GM12878 (cell line): ENCODE measurements around the gene DLG2. TPM values are rescaled to one million over a fixed set of nuclear protein-coding genes. Genes with fewer than 3 reads are reported as not detected.

Source experiments
- ATAC-seq: fragments of 200-7000 bp; cut with Tn5 transposase; 3 replicates; pipeline ENCODE4 v1.9.1; 2020; ENCODE audit warnings: mild to moderate bottlenecking, moderate library complexity
- BruUV-seq: library from RNA; stranded (reverse); fragments of 400-500 nt; replicated peaks from 2 replicates; lab custom pipeline; 2021; lab: Mats Ljungman, UMichigan
- CTCF ChIA-PET: fragments of 300-600 bp; sonication (Branson Sonifier 250); formaldehyde crosslinking; extraction: SDS; loops from one replicate; lab custom pipeline; 2021; ENCODE audit warnings: inconsistent platforms; lab: Yijun Ruan, JAX
- POLR2A ChIA-PET: fragments of 350-600 bp; formaldehyde crosslinking; extraction: SDS; loops from one replicate; lab custom pipeline; 2021; ENCODE audit warnings: inconsistent platforms; lab: Charles Lee
- RAD21 ChIA-PET: fragments of 300-600 bp; sonication (Branson Sonifier 250); formaldehyde crosslinking; loops from one replicate; lab custom pipeline; 2023; ENCODE audit warnings: antibody characterized with exemption; ENCODE audit not compliant: unreplicated experiment; lab: Charles Lee
- SMC1A ChIA-PET: fragments of 300-600 bp; sonication (Branson Sonifier 250); formaldehyde crosslinking; loops from one replicate; lab custom pipeline; 2023; ENCODE audit not compliant: unreplicated experiment, uncharacterized antibody; lab: Charles Lee
- DNase-seq: peaks from one replicate; pipeline ENCODE4 v3.0.0-alpha.2; 2011; ENCODE audit warnings: low read depth, low spot score
- FAIRE-seq: peaks from 3 replicates; lab custom pipeline; 2011; peaks lifted over from hg19 to GRCh38; lab: Jason Lieb, UNC
- H2AFZ ChIP-seq: 2 replicates; pipeline ENCODE4 v1.6.0; 2011; ENCODE audit warnings: low read depth, low read length, control low read depth; ENCODE audit not compliant: control insufficient read depth
- H3K27ac ChIP-seq: 2 replicates; pipeline ENCODE4 v1.5.1; 2011; ENCODE audit warnings: control low read depth; ENCODE audit not compliant: control insufficient read depth, insufficient read depth
- H3K27me3 ChIP-seq, 2 experiments: replicated peaks in 1 of 2; 2 replicates each; pipeline versions ENCODE4 v1.6.0 to v1.6.1; 2011; ENCODE audit warnings: low read length in 1 of 2; ENCODE audit not compliant: control insufficient read depth in 2 of 2, insufficient read depth in 2 of 2
- H3K36me3 ChIP-seq, 2 experiments: 2 replicates each; pipeline ENCODE4 v1.5.1; 2011; ENCODE audit warnings: low read length in 1 of 2; ENCODE audit not compliant: control insufficient read depth in 2 of 2, insufficient read depth in 2 of 2
- H3K4me1 ChIP-seq: 2 replicates; pipeline ENCODE4 v1.6.1; 2011; ENCODE audit warnings: mild to moderate bottlenecking, low read length, moderate library complexity, mixed read lengths; ENCODE audit not compliant: control insufficient read depth, insufficient read depth
- H3K4me2 ChIP-seq: 2 replicates; pipeline ENCODE4 v1.6.0; 2011; ENCODE audit warnings: control low read depth; ENCODE audit not compliant: control insufficient read depth, insufficient read depth
- H3K4me3 ChIP-seq: fragments of 200-600 bp; sonication (generic); 2 replicates; pipeline ENCODE4 v1.5.1; 2016
- H3K79me2 ChIP-seq: 2 replicates; pipeline ENCODE4 v1.6.0; 2011; ENCODE audit warnings: low read length; ENCODE audit not compliant: control insufficient read depth, insufficient read depth
- H3K9ac ChIP-seq: 2 replicates; pipeline ENCODE4 v1.8.0; 2011; ENCODE audit warnings: low read length, control low read depth, mixed read lengths; ENCODE audit not compliant: control insufficient read depth, insufficient read depth
- H3K9me3 ChIP-seq: replicated peaks from 3 replicates; pipeline ENCODE4 v1.5.1; 2011; ENCODE audit warnings: mild to moderate bottlenecking, low read length; ENCODE audit not compliant: control insufficient read depth, insufficient read depth
- H4K20me1 ChIP-seq: 2 replicates; pipeline ENCODE4 v1.6.0; 2011; ENCODE audit not compliant: control insufficient read depth, insufficient read depth
- BRCA1 ChIP-seq: IDR thresholded peaks from 2 replicates; pipeline ENCODE4 v1.6.1; 2011; ENCODE audit warnings: low read depth, low read length, improper control_type of control experiment
- CEBPB ChIP-seq, 2 experiments: fragments of 150-350 bp in 1 of 2; IDR thresholded peaks; 2 replicates each; pipeline ENCODE4 v1.6.1; 2012 to 2014; ENCODE audit warnings: low read depth in 2 of 2, low read length in 2 of 2, borderline replicate concordance in 1 of 2, inconsistent platforms in 1 of 2
- CTCF ChIP-seq, 3 experiments: IDR thresholded peaks in 2 of 3; conservative IDR thresholded peaks in 1 of 3; 2 replicates each; pipeline ENCODE4 v1.5.1; 2011; ENCODE audit warnings: low read depth in 3 of 3, low read length in 3 of 3, mild to moderate bottlenecking in 3 of 3, control low read depth in 2 of 3, moderate library complexity in 2 of 3, inconsistent platforms in 1 of 3, mixed read lengths in 1 of 3; ENCODE audit not compliant: control insufficient read depth in 2 of 3, insufficient read depth in 1 of 3; ENCODE audit errors: extremely low read depth in 1 of 3
- E2F4 ChIP-seq: IDR thresholded peaks from 2 replicates; pipeline ENCODE4 v1.6.1; 2012; ENCODE audit warnings: low read depth, low read length, improper control_type of control experiment
- IRF4 ChIP-seq: IDR thresholded peaks from 2 replicates; pipeline ENCODE4 v1.6.1; 2011; ENCODE audit warnings: low read depth, low read length
- PBX3 ChIP-seq: IDR thresholded peaks from 2 replicates; pipeline ENCODE4 v1.6.1; 2011; ENCODE audit warnings: mild to moderate bottlenecking, low read depth, low read length, moderate library complexity; ENCODE audit not compliant: insufficient replicate concordance
- RCOR1 ChIP-seq: conservative IDR thresholded peaks from 2 replicates; pipeline ENCODE4 v1.6.1; 2012; ENCODE audit warnings: low read depth, low read length, improper control_type of control experiment
- SMC3 ChIP-seq: IDR thresholded peaks from 2 replicates; pipeline ENCODE4 v1.6.1; 2011; ENCODE audit warnings: low read length, improper control_type of control experiment, borderline replicate concordance
- SREBF2 ChIP-seq: IDR thresholded peaks from 2 replicates; pipeline ENCODE4 v1.6.1; 2012; ENCODE audit warnings: mild to moderate bottlenecking, low read length
- YY1 ChIP-seq: IDR thresholded peaks from 2 replicates; pipeline ENCODE4 v1.6.1; 2011; ENCODE audit warnings: low read depth, mild to moderate bottlenecking, low read length
- ZNF24 ChIP-seq: fragments of 450-650 bp; IDR thresholded peaks from 2 replicates; pipeline ENCODE4 v1.6.1; 2017; ENCODE audit warnings: antibody characterized with exemption, mild to moderate bottlenecking
- WGBS: methylation state at CpG from one replicate; pipeline ENCODE4 v1.1.6; 2016; ENCODE audit warnings: low lambda C conversion rate; ENCODE audit not compliant: insufficient replicate concordance, insufficient coverage; ENCODE audit errors: missing lambda C conversion rate; 5-methylcytosine and 5-hydroxymethylcytosine counted together
- in situ Hi-C: fragments of 300-500 bp; cut with MboI; formaldehyde crosslinking; loops from 9 replicates; pipeline ENCODE4 v1.14.3; 2018; ENCODE audit warnings: mixed read lengths
- intact Hi-C: fragments of 100-400 bp; cut with micrococcal nuclease; formaldehyde crosslinking; loops from one replicate; pipeline ENCODE4 v1.14.2; 2022; ENCODE audit not compliant: unreplicated experiment
- polyA plus RNA-seq, 11 experiments: library from polyadenylated mRNA; depleted of rRNA in 4 of 11; unstranded in 6 of 11; stranded (reverse) in 5 of 11; fragments of >200 nt; fragmentation: Nextera tagmentation in 4 of 11; fragmentation: Illumina TruSeq in 1 of 11; extraction: Ambion mirVana in 4 of 11; extraction: Trizol in 1 of 11; gene quantifications; 1 replicate in 1 of 11; 2 replicates in 10 of 11; pipeline versions ENCODE4 v1.2.1 to v1.2.3, GENCODE V29; 2011 to 2016; ENCODE audit warnings: inconsistent platforms in 2 of 11, missing spikeins in 2 of 11, low read depth in 1 of 11
- total RNA-seq, 4 experiments: library from RNA; depleted of rRNA in 3 of 4; stranded (reverse); fragments of >200 nt in 3 of 4; fragmentation: Illumina TruSeq in 1 of 4; extraction: Trizol in 1 of 4; gene quantifications; 2 replicates each; pipeline versions ENCODE4 v1.2.1 to v1.2.3, GENCODE V29; 2013 to 2021
- TF ChIP-seq, protein P1 (sequence below): fragments of 450-650 bp; conservative IDR thresholded peaks from 2 replicates; pipeline ENCODE4 v1.6.1; 2017; ENCODE audit warnings: mild to moderate bottlenecking, moderate library complexity

DLG2 gene
- total and polyA plus RNA-seq, 10 of the 15 experiments (the other 5 are each of a cell fraction or from before 2014, with no cell fraction given): 0.09 to 0.98 (median 0.35) TPM

DNA sequence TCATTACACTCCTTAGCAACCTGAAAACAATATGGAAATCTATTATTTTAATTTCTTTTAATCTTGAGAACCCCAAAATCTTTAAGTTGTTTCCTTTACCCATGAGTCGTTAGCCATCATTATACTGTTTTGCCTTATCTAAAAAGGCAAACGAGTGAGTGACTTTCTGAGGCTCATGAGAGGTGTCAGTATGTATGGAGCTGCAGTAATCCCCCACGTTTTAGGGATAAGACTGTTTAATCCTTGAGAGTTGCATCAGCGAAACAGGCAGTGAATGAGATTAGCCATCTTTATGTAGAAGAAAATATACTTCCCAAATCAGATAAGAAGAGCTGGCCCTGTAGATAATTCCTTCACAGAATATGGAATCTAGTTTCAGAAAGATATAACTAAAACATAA is 1147.0 kb downstream of the DLG2 start:
- Histone ChIP-seq H4K20me1 (no peaks in the 10 kb centered on the region), H3K4me1 (no peaks in the 10 kb centered on the region), H3K4me2 (no peak overlapping the region), H3K4me3 (no peak overlapping the region), H2AFZ (no peak overlapping the region), H3K27me3 (no peaks in the 10 kb centered on the region), H3K9ac (no peak overlapping the region), H3K79me2 (no peaks in the 10 kb centered on the region), H3K9me3 (no peaks in the 10 kb centered on the region), H3K27ac (no peak overlapping the region), H3K36me3 (no peaks in the 10 kb centered on the region)
- 0% methylated on average over 4 of the region's 4 CpGs for WGBS
- POLR2A ChIA-PET: no interaction called here
- no peak for TF ChIP-seq CTCF (IDR thresholded peaks at IDR 0.05 in 2 of 3, conservative IDR thresholded peaks at IDR 0.05 in 1 of 3; ENCODE audit: control insufficient read depth in 2 of 3, extremely low read depth in 1 of 3, insufficient read depth in 1 of 3, low read depth in 3 of 3, low read length in 3 of 3)
- TF ChIP-seq YY1: no peak
- TF ChIP-seq SREBF2: no peak
- no peak for TF ChIP-seq RCOR1
- TF ChIP-seq SMC3: no peak
- no peak for TF ChIP-seq IRF4
- no peak for TF ChIP-seq E2F4
- TF ChIP-seq PBX3: no peak
- no peak for TF ChIP-seq BRCA1
- TF ChIP-seq, protein P1, sequence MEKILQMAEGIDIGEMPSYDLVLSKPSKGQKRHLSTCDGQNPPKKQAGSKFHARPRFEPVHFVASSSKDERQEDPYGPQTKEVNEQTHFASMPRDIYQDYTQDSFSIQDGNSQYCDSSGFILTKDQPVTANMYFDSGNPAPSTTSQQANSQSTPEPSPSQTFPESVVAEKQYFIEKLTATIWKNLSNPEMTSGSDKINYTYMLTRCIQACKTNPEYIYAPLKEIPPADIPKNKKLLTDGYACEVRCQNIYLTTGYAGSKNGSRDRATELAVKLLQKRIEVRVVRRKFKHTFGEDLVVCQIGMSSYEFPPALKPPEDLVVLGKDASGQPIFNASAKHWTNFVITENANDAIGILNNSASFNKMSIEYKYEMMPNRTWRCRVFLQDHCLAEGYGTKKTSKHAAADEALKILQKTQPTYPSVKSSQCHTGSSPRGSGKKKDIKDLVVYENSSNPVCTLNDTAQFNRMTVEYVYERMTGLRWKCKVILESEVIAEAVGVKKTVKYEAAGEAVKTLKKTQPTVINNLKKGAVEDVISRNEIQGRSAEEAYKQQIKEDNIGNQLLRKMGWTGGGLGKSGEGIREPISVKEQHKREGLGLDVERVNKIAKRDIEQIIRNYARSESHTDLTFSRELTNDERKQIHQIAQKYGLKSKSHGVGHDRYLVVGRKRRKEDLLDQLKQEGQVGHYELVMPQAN: no peak
- TF ChIP-seq CEBPB (IDR thresholded peaks at IDR 0.05; ENCODE audit: borderline replicate concordance in 1 of 2, low read depth in 2 of 2, low read length in 2 of 2): no peak
- TF ChIP-seq ZNF24: no peak
- CTCF ChIA-PET: no interaction called here
- no TSS peak for BruUV-seq
- intact Hi-C loops (no loop called here), in situ Hi-C loops (no loop called here)
- DNase-seq (no peak), FAIRE-seq (no peak), ATAC-seq (no peak)
- SMC1A ChIA-PET: no interaction called here
- RAD21 ChIA-PET: no interaction called here
